Skin of body (tissue), 2 donors: Measurements from ENCODE around the gene TPGS1. TPM values are rescaled to one million over a fixed set of nuclear protein-coding genes. Genes with fewer than 3 reads are reported as not detected.
"Not testable (repeated sequence)": the region's sequence is repeated elsewhere in the genome, so short reads cannot be mapped to it uniquely, and the experiment has no call there.

Experiments
- DNase-seq: peaks from one replicate; lab custom pipeline; 2025; lab: John Stamatoyannopoulos, UW
- total RNA-seq: library from RNA; depleted of rRNA; stranded (reverse); fragments of >200 nt; gene quantifications from one replicate; pipeline ENCODE4 v1.2.3, GENCODE V29; 2014

The TPGS1 gene
- total RNA-seq, 1 donor from 2014 or later, result 10.6 TPM

GRCh38 chr19:475360-475759 is 31.9 kb upstream of the TPGS1 start:
- no peak for DNase-seq

DNA sequence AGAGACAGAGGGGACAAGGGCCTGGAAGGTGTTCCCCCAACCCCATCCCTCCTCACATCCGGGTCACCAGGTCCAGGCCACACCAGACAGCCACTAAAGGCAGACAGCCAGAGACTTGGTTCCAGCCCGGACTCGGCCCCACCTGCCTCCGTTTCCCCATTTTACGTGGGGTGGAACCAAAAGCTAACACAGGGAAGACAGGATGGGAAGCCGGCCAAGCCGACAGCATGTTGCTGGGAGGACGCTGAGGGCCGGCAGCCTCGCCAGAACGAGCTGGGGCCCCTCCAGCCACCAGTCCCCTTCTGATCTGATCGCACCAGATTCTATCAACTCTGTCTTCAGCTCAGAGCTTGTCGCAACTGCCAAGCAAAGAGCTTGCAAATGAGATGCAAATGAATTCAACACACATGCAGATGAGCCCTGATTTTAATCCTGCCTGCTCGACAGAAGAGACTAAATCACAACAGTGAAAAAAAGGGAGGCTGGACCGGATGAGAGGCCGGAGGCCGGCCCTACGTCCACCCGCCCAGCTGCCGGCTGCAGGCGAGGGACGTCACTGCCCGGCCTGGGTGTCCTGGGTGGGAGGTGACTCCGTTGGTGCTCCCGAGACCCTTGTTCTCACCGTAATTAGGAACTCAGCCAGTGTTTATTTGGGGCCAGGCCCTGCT is 28.9 kb upstream of the TPGS1 start:
- DNase-seq, result no peak

GRCh38 chr19:478976-479375 is 28.3 kb upstream of the TPGS1 start:
- peak; percentile 43 for DNase-seq

DNA sequence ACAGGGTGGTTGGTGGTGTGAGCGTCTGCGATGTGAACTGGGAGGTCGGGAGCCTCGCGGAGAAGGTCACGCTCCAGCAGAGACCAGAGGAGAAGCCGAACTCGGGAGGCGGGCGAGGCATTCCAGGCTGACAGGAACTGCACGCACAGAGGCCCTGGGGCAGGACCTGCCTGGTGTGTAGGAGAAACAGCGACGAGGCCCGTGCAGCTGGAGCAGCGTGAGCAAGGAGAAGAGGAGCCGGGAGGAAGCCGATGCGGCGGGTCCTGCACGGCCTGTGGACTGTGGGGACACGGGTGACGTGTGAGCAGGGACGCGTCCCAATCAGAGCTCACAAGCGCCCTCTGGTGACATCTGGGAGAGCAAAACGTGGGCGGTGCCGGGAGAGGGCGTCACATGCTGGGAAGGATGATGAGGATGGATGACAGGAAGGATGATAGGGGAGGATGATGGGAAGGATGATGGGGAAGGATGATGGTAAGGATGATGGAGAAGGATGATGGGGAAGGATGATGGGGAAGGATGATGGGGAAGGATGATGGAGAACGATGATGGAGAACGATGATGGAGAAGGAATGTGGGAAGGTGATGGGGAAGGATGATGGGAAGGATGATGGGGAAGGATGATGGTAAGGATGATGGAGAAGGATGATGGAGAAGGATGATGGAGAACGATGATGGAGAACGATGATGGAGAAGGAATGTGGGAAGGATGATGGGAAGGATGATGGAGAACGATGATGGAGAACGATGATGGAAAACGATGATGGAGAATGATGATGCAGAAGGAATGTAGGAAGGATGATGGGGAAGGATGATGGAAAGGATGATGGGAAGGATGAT is 27.1 kb upstream of the TPGS1 start:
- DNase-seq, result peak; percentile 40

DNA sequence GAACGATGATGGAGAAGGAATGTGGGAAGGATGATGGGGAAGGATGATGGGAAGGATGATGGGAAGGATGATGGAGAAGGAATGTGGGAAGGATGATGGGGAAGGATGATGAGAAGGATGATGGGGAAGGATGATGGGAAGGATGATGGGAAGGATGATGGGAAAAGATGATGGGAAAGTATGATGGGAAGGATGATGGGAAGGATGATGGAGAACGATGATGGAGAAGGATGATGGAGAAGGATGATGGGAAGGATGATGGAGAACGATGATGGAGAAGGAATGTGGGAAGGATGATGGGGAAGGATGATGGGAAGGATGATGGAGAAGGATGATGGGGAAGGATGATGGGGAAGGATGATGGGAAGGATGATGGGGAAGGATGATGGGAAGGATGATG is 26.2 kb upstream of the TPGS1 start:
- not testable (repeated sequence) for DNase-seq

DNA sequence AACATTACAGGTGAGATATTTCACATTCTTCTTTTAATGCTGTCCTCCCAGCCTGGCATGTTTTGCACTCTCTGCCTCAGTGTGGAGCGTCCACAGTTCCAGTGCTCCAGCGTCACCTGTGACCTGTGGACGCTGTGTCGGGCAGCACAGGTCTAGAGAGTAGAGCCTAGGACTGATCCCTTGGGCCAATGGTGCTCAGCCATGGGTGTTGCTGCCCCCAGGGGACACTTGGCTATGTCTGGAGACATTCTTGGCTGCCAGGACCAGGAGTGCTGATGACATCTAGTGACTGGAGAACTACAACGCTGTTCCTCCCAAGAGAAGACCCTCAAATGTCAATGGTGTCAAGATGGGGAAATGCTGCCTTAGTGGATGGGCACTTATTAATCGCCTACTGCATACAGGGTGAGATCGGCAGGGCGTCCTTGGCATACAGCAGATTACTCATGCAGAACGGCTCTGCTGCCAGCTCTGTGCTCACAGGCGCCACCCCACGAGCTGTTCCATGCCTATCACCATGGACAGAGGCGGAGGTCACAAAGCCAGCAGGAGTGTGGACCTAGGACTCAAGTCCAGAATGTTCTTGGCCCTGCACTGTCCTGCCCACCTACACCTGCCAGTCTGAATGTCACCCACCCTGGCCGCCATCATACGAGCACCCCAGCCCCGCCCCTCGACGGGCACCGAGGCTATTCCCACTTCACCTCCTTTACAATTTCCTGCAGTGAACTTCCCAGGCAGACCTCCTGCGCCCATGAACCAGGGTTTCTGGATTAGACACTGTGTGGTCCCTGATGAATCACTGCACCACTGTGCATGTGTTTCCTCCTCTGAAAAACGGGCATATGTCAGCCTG is 24.9 kb upstream of the TPGS1 start:
- DNase-seq, result no peak

DNA sequence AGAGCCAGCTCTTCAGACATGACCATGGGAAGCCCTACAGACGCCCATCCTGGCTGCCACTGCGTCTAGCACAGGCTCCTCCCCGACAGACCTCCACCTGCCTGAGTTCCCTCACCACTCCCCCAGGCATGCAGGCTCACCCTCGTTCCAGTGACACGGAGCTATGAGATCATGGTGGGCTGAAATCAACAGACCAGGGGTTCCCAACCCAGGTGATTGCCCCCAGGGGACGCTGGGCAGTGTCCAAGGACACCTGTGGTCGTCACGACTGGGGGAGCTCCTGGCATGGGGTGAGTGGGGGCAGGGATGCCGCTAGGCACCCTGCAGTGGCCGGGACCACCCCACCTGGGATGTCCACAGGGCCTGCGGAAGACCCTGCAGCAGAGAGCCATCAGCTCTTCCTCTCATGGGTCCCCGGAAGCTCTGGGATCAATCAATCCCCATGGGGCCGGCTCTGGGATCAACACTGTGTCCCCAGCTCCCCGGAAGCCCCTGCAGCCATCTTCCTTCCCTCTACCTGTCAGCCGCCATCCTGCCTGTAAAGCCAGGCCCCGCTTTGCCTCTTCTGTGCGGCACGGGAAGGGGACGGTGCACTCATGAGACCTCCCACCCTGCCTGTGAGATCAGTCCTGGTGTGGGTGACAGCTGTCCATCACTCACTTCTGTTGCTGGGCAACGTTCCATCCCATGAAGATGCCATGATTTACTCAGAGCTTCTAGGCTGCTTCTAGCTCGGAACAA is 23.8 kb upstream of the TPGS1 start:
- no peak for DNase-seq

DNA sequence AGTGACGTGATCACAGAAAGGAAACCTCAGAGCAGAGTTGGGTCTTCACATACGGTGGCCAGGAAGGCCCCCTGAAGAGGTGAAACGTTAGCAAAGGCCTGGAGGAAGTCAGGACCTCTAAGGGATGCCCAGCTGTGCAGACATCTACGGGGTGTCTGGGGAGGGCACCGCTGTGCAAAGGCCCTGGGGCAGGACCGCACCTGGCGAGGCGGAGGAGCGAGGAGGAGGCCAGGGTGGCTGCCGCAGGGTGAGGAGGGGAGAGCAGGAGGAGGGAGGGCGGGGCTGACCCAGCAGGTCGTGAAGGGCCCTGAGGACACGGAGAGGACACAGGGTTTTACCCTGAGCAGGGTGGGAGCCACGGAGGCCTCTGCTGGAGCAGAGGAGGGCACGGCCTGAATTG is 22.8 kb upstream of the TPGS1 start:
- DNase-seq, result no peak

- DNase-seq, result no peak
Observed at GRCh38 chr19:485077-485476, 22.2 kb upstream of the TPGS1 start.

GRCh38 chr19:485583-486236 is 21.6 kb upstream of the TPGS1 start:
- DNase-seq, result no peak

DNA sequence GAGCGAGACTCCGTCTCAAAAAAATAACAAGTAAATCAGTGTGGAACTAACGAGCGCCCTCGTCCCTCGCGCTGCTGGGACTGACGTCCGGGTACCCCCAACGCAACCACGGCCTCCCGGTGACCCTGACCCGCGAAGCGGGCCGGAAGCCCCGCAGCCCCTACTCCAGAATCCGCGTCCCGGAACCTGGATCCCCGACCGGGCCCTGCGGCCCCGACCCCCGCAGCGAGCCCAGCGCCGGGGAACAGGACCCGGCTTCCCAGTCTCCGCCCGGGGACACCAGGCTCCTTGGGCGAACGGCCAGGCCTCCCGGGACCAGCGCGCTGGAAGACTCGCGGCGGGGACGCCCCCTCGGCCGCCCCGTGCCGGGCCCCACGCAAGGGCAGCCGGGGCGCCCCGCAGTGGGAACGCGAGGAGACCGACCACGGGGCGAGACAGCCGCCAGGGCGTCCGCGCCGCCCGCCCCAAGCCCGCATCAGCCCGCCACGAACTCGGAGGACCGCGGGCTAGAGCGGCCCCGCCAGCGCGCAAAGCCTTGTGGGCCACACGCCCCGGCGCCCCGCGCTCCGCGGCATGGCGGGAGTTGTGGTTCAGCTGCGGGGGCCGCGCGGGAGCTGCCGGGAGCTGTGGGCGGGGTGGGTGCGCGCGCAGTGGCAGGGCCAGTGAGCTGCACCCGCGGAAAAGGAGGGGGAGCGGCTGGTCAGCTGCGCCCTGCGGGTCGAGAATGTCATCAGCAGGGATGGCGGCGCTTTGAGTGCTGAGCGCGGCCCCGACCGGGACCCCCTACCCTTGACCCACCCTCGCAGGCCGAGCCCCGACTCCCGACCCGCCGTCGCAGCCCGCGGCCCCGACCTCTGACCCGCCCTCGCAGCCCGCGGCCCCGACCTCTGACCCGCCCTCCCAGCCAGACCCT is 18.5 kb upstream of the TPGS1 start:
- peak; percentile 90 for DNase-seq

GRCh38 chr19:489418-490196 is 17.7 kb upstream of the TPGS1 start:
- no peak for DNase-seq

DNA sequence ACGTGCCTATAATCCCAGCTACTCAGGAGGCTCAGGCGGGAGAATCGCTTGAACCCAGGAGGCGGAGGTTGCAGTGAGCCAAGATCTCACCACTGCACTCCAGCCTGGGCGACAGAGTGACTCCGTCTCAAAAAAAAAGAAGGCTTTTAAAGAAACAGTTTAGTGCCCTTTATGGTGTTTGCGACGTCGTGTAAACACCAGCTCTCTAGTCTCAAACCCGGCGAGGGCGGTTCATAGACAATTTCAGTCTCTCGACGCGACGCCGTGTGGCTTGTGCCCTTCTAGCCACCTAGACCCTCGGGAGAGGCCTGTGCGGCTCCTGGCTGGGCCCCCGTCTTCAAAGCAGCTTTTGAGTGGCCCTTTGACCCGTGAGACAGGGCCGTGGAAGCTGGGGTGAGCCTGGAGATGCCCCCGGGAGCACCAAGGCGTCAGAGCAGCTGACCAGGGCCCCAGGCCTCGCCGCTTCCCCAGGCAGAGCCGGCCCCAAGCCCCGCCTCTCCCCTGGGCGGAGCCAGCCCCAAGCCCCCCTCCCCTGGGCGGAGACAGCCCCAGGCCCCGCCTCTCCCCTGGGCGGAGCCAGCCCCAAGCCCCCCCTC is 16.1 kb upstream of the TPGS1 start:
- no peak for DNase-seq

DNA sequence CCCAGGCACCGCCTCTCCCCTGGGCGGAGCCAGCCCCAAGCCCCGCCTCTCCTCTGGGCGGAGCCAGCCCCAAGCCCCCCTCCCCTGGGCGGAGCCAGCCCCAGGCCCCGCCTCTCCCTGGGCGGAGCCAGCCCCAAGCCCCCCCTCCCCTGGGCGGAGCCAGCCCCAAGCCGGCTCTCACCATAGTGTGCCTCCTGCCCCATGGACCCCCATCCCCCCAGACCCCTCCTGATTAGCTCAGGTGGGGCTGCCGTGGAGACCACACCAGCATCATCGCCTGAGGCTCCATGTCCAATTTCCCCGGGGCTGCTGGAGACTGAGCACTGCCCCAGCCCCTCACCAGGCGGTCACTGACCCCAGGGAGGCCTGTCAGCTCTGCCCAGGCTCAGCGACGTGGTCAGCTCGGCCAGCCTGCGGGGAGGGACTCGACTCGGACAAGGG is 15.2 kb upstream of the TPGS1 start:
- DNase-seq, result no peak

DNA sequence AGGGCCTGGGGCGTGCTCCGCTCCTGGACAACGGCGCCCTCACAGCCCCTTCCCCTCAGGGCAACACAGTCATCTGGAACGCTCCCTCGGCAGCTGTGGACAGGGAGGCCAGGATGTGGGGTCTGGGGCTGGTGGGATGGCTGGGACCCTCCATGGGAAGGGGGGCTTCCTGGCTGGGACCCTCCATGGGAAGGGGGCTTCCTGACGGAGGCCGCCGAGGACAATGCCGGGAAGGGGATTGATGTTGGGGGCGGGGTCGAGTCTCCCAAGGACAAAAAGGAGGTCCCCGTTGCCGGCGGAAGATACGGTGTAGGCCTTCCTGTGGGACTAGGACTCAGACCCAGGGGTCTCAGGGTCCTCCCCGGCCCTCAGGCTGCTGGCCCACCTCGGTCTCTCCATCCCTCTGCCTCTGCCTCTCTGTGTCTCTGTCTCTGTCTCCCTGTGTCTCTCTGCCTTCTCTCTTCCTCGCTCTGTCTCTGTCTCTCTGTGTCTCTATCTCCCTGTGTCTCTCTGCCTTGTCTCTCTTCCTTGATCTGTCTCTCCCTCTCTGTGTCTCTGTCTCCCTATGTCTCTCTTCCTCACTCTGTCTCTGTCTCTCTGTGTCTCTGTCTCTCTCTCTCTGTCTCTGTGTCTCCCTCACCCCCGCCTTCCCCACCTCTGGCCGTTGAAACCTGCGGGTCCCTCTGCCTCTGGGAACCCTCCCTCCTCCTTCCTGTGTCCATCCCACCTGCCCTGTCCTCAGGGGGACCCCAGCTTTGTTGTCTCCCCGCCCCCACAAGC is 13.7 kb upstream of the TPGS1 start:
- no peak for DNase-seq

DNA sequence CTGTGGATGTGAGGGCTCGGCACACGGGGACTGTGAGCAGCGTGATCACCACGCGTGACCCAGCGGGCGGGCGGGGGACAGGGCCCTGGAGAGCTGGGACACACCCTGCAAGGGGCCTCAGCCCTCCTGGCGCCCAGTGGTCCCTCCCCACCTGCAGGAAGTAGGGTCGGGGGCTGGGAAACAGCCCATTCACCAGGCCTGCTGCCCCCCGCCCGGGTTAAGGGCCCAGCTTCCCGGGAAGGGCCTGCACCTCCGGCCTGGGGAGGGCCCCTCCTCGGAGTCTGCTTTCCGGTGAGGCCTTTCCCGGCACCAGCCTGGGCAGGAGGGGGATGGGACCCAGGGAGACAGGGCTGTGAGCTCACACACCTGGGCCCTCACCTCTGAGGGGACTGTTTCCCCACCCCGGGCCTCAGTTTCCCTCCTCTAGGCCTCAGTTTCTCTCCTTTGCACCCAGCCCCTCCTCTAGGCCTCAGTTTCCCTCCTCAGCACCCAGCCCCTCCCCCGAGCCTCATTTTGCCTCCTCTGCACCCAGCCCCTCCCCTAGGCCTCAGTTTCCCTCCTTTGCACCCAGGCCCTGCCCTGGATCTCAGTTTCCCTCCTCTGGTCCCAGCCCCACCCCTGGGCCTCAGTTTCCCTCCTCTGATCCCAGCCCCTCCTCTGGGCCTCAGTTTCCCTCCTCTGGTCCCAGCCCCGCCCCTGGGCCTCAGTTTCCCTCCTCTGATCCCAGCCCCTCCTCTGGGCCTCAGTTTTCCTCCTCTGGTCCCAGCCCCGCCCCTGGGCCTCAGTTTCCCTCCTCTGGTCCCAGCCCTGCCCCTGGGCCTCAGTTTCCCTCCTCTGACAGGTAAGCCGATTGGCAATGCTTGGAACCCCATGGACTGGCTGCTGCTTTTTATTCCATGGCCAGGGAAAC is 12.9 kb upstream of the TPGS1 start:
- no peak for DNase-seq

- DNase-seq, result no peak
Observed at GRCh38 chr19:495081-495401, 12.3 kb upstream of the TPGS1 start.
